GM12878 (cell line): ENCODE measurements around the gene IL1RAPL1. TPM values are rescaled to one million over a fixed set of nuclear protein-coding genes. Genes with fewer than 3 reads are reported as not detected.

Source experiments
- JUND ChIP-seq: IDR thresholded peaks from 2 replicates; pipeline ENCODE4 v1.6.1; 2012; ENCODE audit warnings: low read depth, mild to moderate bottlenecking, low read length, improper control_type of control experiment, moderate library complexity
- NFIC ChIP-seq: IDR thresholded peaks from 2 replicates; pipeline ENCODE4 v1.6.1; 2012; ENCODE audit warnings: low read depth, mild to moderate bottlenecking, inconsistent platforms, low read length, moderate library complexity
- RBBP5 ChIP-seq: fragments of 200-600 bp; sonication (generic); conservative IDR thresholded peaks from 2 replicates; pipeline ENCODE4 v1.6.1; 2016
- polyA plus RNA-seq, 11 experiments: library from polyadenylated mRNA; depleted of rRNA in 4 of 11; unstranded in 6 of 11; stranded (reverse) in 5 of 11; fragments of >200 nt; fragmentation: Nextera tagmentation in 4 of 11; fragmentation: Illumina TruSeq in 1 of 11; extraction: Ambion mirVana in 4 of 11; extraction: Trizol in 1 of 11; gene quantifications; 1 replicate in 1 of 11; 2 replicates in 10 of 11; pipeline versions ENCODE4 v1.2.1 to v1.2.3, GENCODE V29; 2011 to 2016; ENCODE audit warnings: inconsistent platforms in 2 of 11, missing spikeins in 2 of 11, low read depth in 1 of 11
- total RNA-seq, 4 experiments: library from RNA; depleted of rRNA in 3 of 4; stranded (reverse); fragments of >200 nt in 3 of 4; fragmentation: Illumina TruSeq in 1 of 4; extraction: Trizol in 1 of 4; gene quantifications; 2 replicates each; pipeline versions ENCODE4 v1.2.1 to v1.2.3, GENCODE V29; 2013 to 2021
- TF ChIP-seq, protein P1 (sequence below): fragments of 450-650 bp; IDR thresholded peaks from 2 replicates; pipeline ENCODE4 v1.6.1; 2017; ENCODE audit warnings: mild to moderate bottlenecking, low read depth, inconsistent platforms; ENCODE audit not compliant: poor library complexity, severe bottlenecking
- TF ChIP-seq, protein P2 (sequence below): fragments of 450-650 bp; formaldehyde crosslinking; IDR thresholded peaks from 2 replicates; pipeline ENCODE4 v1.5.0; 2022; ENCODE audit warnings: mild to moderate bottlenecking, missing genetic modification characterization
- TF ChIP-seq, protein P3 (sequence below): fragments of 450-650 bp; IDR thresholded peaks from 2 replicates; pipeline ENCODE4 v1.6.1; 2017; ENCODE audit warnings: borderline replicate concordance

Gene IL1RAPL1
- total and polyA plus RNA-seq, 10 of the 15 experiments (the other 5 are each of a cell fraction or from before 2014, with no cell fraction given) = not detected

DNA sequence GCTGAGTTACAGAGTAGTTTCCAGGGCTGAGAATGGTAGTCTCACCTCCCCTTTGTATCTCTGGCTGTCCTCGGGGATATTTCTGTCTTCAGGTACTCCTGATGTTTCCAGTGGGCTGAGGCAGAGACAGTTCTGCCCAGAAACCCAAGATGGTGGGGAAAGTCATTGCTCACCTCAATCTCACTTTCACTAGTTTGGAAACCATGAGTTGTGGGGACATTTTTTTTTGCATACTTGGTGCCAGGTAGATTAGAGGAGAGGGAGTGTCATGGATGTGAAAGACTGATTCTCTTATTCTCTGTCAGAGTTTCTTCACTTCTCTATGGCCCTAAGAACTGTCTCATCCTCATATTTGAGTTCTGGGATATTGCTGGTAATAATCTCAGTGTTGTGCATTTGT lies 919.5 kb downstream of the IL1RAPL1 start (continued):
- TF ChIP-seq, protein P1, sequence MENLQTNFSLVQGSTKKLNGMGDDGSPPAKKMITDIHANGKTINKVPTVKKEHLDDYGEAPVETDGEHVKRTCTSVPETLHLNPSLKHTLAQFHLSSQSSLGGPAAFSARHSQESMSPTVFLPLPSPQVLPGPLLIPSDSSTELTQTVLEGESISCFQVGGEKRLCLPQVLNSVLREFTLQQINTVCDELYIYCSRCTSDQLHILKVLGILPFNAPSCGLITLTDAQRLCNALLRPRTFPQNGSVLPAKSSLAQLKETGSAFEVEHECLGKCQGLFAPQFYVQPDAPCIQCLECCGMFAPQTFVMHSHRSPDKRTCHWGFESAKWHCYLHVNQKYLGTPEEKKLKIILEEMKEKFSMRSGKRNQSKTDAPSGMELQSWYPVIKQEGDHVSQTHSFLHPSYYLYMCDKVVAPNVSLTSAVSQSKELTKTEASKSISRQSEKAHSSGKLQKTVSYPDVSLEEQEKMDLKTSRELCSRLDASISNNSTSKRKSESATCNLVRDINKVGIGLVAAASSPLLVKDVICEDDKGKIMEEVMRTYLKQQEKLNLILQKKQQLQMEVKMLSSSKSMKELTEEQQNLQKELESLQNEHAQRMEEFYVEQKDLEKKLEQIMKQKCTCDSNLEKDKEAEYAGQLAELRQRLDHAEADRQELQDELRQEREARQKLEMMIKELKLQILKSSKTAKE = no peak
- TF ChIP-seq RBBP5 = no peak
- TF ChIP-seq NFIC = no peak
- TF ChIP-seq, protein P2, sequence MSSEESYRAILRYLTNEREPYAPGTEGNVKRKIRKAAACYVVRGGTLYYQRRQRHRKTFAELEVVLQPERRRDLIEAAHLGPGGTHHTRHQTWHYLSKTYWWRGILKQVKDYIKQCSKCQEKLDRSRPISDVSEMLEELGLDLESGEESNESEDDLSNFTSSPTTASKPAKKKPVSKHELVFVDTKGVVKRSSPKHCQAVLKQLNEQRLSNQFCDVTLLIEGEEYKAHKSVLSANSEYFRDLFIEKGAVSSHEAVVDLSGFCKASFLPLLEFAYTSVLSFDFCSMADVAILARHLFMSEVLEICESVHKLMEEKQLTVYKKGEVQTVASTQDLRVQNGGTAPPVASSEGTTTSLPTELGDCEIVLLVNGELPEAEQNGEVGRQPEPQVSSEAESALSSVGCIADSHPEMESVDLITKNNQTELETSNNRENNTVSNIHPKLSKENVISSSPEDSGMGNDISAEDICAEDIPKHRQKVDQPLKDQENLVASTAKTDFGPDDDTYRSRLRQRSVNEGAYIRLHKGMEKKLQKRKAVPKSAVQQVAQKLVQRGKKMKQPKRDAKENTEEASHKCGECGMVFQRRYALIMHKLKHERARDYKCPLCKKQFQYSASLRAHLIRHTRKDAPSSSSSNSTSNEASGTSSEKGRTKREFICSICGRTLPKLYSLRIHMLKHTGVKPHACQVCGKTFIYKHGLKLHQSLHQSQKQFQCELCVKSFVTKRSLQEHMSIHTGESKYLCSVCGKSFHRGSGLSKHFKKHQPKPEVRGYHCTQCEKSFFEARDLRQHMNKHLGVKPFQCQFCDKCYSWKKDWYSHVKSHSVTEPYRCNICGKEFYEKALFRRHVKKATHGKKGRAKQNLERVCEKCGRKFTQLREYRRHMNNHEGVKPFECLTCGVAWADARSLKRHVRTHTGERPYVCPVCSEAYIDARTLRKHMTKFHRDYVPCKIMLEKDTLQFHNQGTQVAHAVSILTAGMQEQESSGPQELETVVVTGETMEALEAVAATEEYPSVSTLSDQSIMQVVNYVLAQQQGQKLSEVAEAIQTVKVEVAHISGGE (CRISPR knock-in tag) = no peak
- TF ChIP-seq, protein P3, sequence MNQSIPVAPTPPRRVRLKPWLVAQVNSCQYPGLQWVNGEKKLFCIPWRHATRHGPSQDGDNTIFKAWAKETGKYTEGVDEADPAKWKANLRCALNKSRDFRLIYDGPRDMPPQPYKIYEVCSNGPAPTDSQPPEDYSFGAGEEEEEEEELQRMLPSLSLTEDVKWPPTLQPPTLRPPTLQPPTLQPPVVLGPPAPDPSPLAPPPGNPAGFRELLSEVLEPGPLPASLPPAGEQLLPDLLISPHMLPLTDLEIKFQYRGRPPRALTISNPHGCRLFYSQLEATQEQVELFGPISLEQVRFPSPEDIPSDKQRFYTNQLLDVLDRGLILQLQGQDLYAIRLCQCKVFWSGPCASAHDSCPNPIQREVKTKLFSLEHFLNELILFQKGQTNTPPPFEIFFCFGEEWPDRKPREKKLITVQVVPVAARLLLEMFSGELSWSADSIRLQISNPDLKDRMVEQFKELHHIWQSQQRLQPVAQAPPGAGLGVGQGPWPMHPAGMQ = no peak
- TF ChIP-seq JUND = no peak
